Caco-2 (cell line): ENCODE data around the gene RHOT2. TPM values are rescaled to one million over a fixed set of nuclear protein-coding genes. Genes with fewer than 3 reads are reported as not detected.

Experiments
- BruUV-seq: library from RNA; stranded (reverse); fragments of 400-500 nt; replicated peaks from 2 replicates; lab custom pipeline; 2021; lab: Mats Ljungman, UMichigan
- CTCF ChIA-PET: fragments of 300-600 bp; sonication (Branson Sonifier 250); formaldehyde crosslinking; loops from one replicate; lab custom pipeline; 2022; ENCODE audit warnings: antibody characterized with exemption; lab: Charles Lee
- POLR2A ChIA-PET: fragments of 300-600 bp; sonication (Branson Sonifier 250); formaldehyde crosslinking; loops from one replicate; lab custom pipeline; 2022; ENCODE audit warnings: antibody characterized with exemption; lab: Charles Lee
- DNase-seq, 2 experiments: peaks; one replicate each; pipeline versions ENCODE4 v3.0.0 to v3.0.0-alpha.2; 2020 to 2022
- H3K27me3 ChIP-seq: replicated peaks from 2 replicates; pipeline ENCODE4 v1.6.0; 2011; ENCODE audit warnings: low read length; ENCODE audit not compliant: control insufficient read depth, insufficient read depth
- H3K36me3 ChIP-seq: 2 replicates; pipeline ENCODE4 v1.5.1; 2011; ENCODE audit warnings: low read length; ENCODE audit not compliant: control insufficient read depth, insufficient read depth
- H3K4me1 ChIP-seq: fragments of 250-450 bp; sonication (Bioruptor Pico); 2 replicates; pipeline ENCODE4 v1.5.1; 2020; ENCODE audit warnings: mild to moderate bottlenecking
- H3K4me3 ChIP-seq: 2 replicates; pipeline ENCODE4 v1.5.1; 2011; ENCODE audit warnings: low read depth, mild to moderate bottlenecking, control low read depth, low read length
- H3K9me3 ChIP-seq: fragments of 250-450 bp; sonication (Bioruptor Pico); 2 replicates; pipeline ENCODE4 v1.5.1; 2020; ENCODE audit warnings: mild to moderate bottlenecking, moderate library complexity
- H3K27ac Mint-ChIP-seq: one replicate; pipeline ENCODE4 v1.8.0; 2022; ENCODE audit warnings: mixed read lengths; ENCODE audit not compliant: unreplicated experiment
- H3K27me3 Mint-ChIP-seq: one replicate; pipeline ENCODE4 v1.8.0; 2022; ENCODE audit warnings: mixed read lengths; ENCODE audit not compliant: insufficient read depth, unreplicated experiment
- H3K36me3 Mint-ChIP-seq: one replicate; pipeline ENCODE4 v1.8.0; 2022; ENCODE audit warnings: mild to moderate bottlenecking, mixed read lengths; ENCODE audit not compliant: insufficient read depth, unreplicated experiment
- H3K4me1 Mint-ChIP-seq: one replicate; pipeline ENCODE4 v1.8.0; 2022; ENCODE audit warnings: low read depth, mixed read lengths; ENCODE audit not compliant: unreplicated experiment
- H3K4me3 Mint-ChIP-seq: one replicate; pipeline ENCODE4 v1.8.0; 2022; ENCODE audit warnings: mild to moderate bottlenecking, moderate library complexity, mixed read lengths; ENCODE audit not compliant: unreplicated experiment
- H3K9me3 Mint-ChIP-seq: one replicate; pipeline ENCODE4 v1.8.0; 2022; ENCODE audit warnings: mixed read lengths; ENCODE audit not compliant: unreplicated experiment
- CTCF ChIP-seq, 2 experiments: fragments of 200-600 bp in 1 of 2; IDR thresholded peaks; 1 replicate in 1 of 2; 2 replicates in 1 of 2; pipeline versions ENCODE4 v1.5.1 to v1.8.0; 2011 to 2022; ENCODE audit warnings: antibody characterized with exemption in 1 of 2, control low read depth in 1 of 2, inconsistent platforms in 1 of 2, low read depth in 1 of 2, low read length in 1 of 2, mild to moderate bottlenecking in 1 of 2, moderate library complexity in 1 of 2; ENCODE audit not compliant: insufficient read depth in 1 of 2, severe bottlenecking in 1 of 2, unreplicated experiment in 1 of 2
- intact Hi-C: fragments of 100-400 bp; cut with micrococcal nuclease; formaldehyde crosslinking; loops from one replicate; pipeline ENCODE4 v1.10.0; 2022; ENCODE audit not compliant: unreplicated experiment
- total RNA-seq: library from RNA; stranded (reverse); gene quantifications from 2 replicates; pipeline ENCODE4 v1.2.3, GENCODE V29; 2022

The RHOT2 gene
- total RNA-seq, 1 experiment from 2014 or later, result 96.7 TPM

- H3K27me3 ChIP-seq, result no peaks in the 10 kb centered on the region
- peaks cover 10% of the 10 kb centered on the region for H3K4me1 ChIP-seq
- H3K36me3 ChIP-seq, result no peaks in the 10 kb centered on the region
- peak overlapping the region; percentile 93 for H3K4me3 Mint-ChIP-seq
- no peaks in the 10 kb centered on the region for H3K4me1 Mint-ChIP-seq
- DNase-seq, result peak in 1 of 2 experiments; percentile 28
- BruUV-seq, result no TSS peak
- ChIA-PET POLR2A (interaction anchor here (0.8 to 1.1 kb wide), 3 partner anchors 13 to 234 kb away, joined by 3 to 5 read pairs (median 4); partner anchors contain the start of genes DECR2 and WDR90), CTCF (interaction anchor here (1.3 kb wide), 1 partner anchor 109 kb away, joined by 5 read pairs; the partner anchor contains the start of gene CAPN15)
- peaks cover 19% of the 10 kb centered on the region for H3K36me3 Mint-ChIP-seq
- no peaks in the 10 kb centered on the region for H3K9me3 Mint-ChIP-seq
- intact Hi-C loops, result loop anchor here (2.0 kb wide), 1 partner anchor 47 kb away; no protein-coding TSS in a partner anchor
- no peak for TF ChIP-seq CTCF (IDR thresholded peaks at IDR 0.05; ENCODE audit: insufficient read depth in 1 of 2, low read depth in 1 of 2, low read length in 1 of 2, severe bottlenecking in 1 of 2, unreplicated experiment in 1 of 2)
- H3K9me3 ChIP-seq, result no peaks in the 10 kb centered on the region
- H3K4me3 ChIP-seq, result peak overlapping the region; percentile 73
- H3K27me3 Mint-ChIP-seq, result no peaks in the 10 kb centered on the region
- H3K27ac Mint-ChIP-seq, result no peak overlapping the region
These were observed 32.2 kb upstream of the RHOT2 start for GRCh38 chr16:635573-636205.

GRCh38 chr16:636206-637080 lies 31.5 kb upstream of the RHOT2 start, which contains the start of gene METTL26:
TSS of gene METTL26 (minus strand) at chr16:636305. CDS start at chr16:636290, 15 bp downstream.
- peak within 1 kb of the TSS; percentile 98 for H3K27ac Mint-ChIP-seq
- peak within 1 kb of the TSS; percentile 93 for H3K4me3 Mint-ChIP-seq
- Histone ChIP-seq H3K36me3 (no peaks in the 10 kb centered on the region), H3K27me3 (no peaks in the 10 kb centered on the region), H3K4me3 (peak within 1 kb of the TSS; percentile 73), H3K9me3 (no peaks in the 10 kb centered on the region), H3K4me1 (peaks cover 10% of the 10 kb centered on the region)
- no peaks in the 10 kb centered on the region for H3K4me1 Mint-ChIP-seq
- ChIA-PET POLR2A (interaction anchor here (0.8 to 1.1 kb wide), 3 partner anchors 12 to 235 kb away, joined by 3 to 5 read pairs (median 4); partner anchors contain the start of genes DECR2 and WDR90), CTCF (interaction anchor here (0.9 to 1.3 kb wide), 2 partner anchors 46 to 109 kb away, joined by 4 to 5 read pairs; partner anchors contain the start of gene CAPN15)
- H3K27me3 Mint-ChIP-seq, result no peaks in the 10 kb centered on the region
- intact Hi-C loops, result loop anchor here (2.0 kb wide), 1 partner anchor 48 kb away; no protein-coding TSS in a partner anchor
- TSS peak; percentile 59 for BruUV-seq
- peak; percentile 92 to 95 for DNase-seq
- peak in 1 of 2 experiments; percentile 3 for TF ChIP-seq CTCF (IDR thresholded peaks at IDR 0.05; ENCODE audit: insufficient read depth in 1 of 2, low read depth in 1 of 2, low read length in 1 of 2, severe bottlenecking in 1 of 2, unreplicated experiment in 1 of 2)
- no peaks in the 10 kb centered on the region for H3K9me3 Mint-ChIP-seq
- peaks cover 19% of the 10 kb centered on the region for H3K36me3 Mint-ChIP-seq
